ENCODE data around the gene FARS2.
A peak's percentile ranks its signal among the peaks of the same experiment; 100 is the strongest.

Gene FARS2

GRCh38 chr6:5464099-5464885 lies 203.0 kb downstream of the FARS2 start:
- Histone ChIP-seq H3K18ac (ENCODE audit: low read length) (no peak overlapping the region), H3K79me1 (ENCODE audit: low read length) (no peaks in the 10 kb centered on the region), H4K8ac (ENCODE audit: low read depth, low read length) (no peak overlapping the region), H3K36me3 (ENCODE audit: control insufficient read depth, insufficient read depth, low read length) (no peaks in the 10 kb centered on the region), H3K4me1 (ENCODE audit: control insufficient read depth, low read depth, low read length) (peaks cover 4% of the 10 kb centered on the region), H2AK5ac (ENCODE audit: low read length) (no peak overlapping the region), H2BK120ac (ENCODE audit: low read depth, low read length) (no peak overlapping the region), H3K27me3 (ENCODE audit: insufficient read depth, low read length, poor library complexity) (no peaks in the 10 kb centered on the region), H3K56ac (ENCODE audit: low read length) (no peak overlapping the region), H3K9ac (ENCODE audit: low read length) (no peak overlapping the region), H4K5ac (ENCODE audit: low read length) (no peak overlapping the region), H3K4me2 (ENCODE audit: low read length) (no peak overlapping the region), H3K4me3 (ENCODE audit: low read length) (no peak overlapping the region), H3K79me2 (ENCODE audit: control insufficient read depth, insufficient read depth, low read length) (no peaks in the 10 kb centered on the region), H2BK5ac (ENCODE audit: low read length) (no peak overlapping the region), H3K23ac (ENCODE audit: low read length) (no peak overlapping the region), H2BK15ac (replicated peaks; ENCODE audit: low read depth) (no peak overlapping the region), H3K4ac (ENCODE audit: low read depth, low read length) (no peak overlapping the region), H3K27ac (ENCODE audit: low read depth, low read length) (no peak overlapping the region)
- no CpG with 5 or more reads among the region's 6 CpGs for WGBS (ENCODE audit: extremely low coverage, insufficient coverage, low lambda C conversion rate)
- no peak for DNase-seq

GRCh38 chr6:5466281-5467136 lies 205.2 kb downstream of the FARS2 start:
- H2BK5ac ChIP-seq (ENCODE audit: low read length), result no peak overlapping the region
- peak; percentile 51 for DNase-seq
- WGBS (ENCODE audit: extremely low coverage, insufficient coverage, low lambda C conversion rate), result no CpG with 5 or more reads among the region's 5 CpGs
- H4K5ac ChIP-seq (ENCODE audit: low read length), result no peak overlapping the region
- no peak overlapping the region for H3K4ac ChIP-seq (ENCODE audit: low read depth, low read length)
- H3K4me3 ChIP-seq (ENCODE audit: low read length), result no peak overlapping the region
- no peak overlapping the region for H3K18ac ChIP-seq (ENCODE audit: low read length)
- no peak overlapping the region for H2BK15ac ChIP-seq (replicated peaks; ENCODE audit: low read depth)
- no peak overlapping the region for H2BK120ac ChIP-seq (ENCODE audit: low read depth, low read length)
- H3K27me3 ChIP-seq (ENCODE audit: insufficient read depth, low read length, poor library complexity), result no peaks in the 10 kb centered on the region
- no peaks in the 10 kb centered on the region for H3K79me1 ChIP-seq (ENCODE audit: low read length)
- no peak overlapping the region for H3K23ac ChIP-seq (ENCODE audit: low read length)
- H3K4me1 ChIP-seq (ENCODE audit: control insufficient read depth, low read depth, low read length), result peaks cover 5% of the 10 kb centered on the region
- H4K8ac ChIP-seq (ENCODE audit: low read depth, low read length), result no peak overlapping the region
- H3K36me3 ChIP-seq (ENCODE audit: control insufficient read depth, insufficient read depth, low read length), result no peaks in the 10 kb centered on the region
- H3K56ac ChIP-seq (ENCODE audit: low read length), result no peak overlapping the region
- no peak overlapping the region for H2AK5ac ChIP-seq (ENCODE audit: low read length)
- no peak overlapping the region for H3K9ac ChIP-seq (ENCODE audit: low read length)
- H3K27ac ChIP-seq (ENCODE audit: low read depth, low read length), result no peak overlapping the region
- no peak overlapping the region for H3K4me2 ChIP-seq (ENCODE audit: low read length)
- H3K79me2 ChIP-seq (ENCODE audit: control insufficient read depth, insufficient read depth, low read length), result no peaks in the 10 kb centered on the region

GRCh38 chr6:5468586-5468985 lies 207.3 kb downstream of the FARS2 start:
- Histone ChIP-seq H3K27ac (ENCODE audit: low read depth, low read length) (no peak overlapping the region), H3K56ac (ENCODE audit: low read length) (no peak overlapping the region), H3K4ac (ENCODE audit: low read depth, low read length) (no peak overlapping the region), H3K4me3 (ENCODE audit: low read length) (no peak overlapping the region), H3K36me3 (ENCODE audit: control insufficient read depth, insufficient read depth, low read length) (no peaks in the 10 kb centered on the region), H3K23ac (ENCODE audit: low read length) (no peak overlapping the region), H3K9ac (ENCODE audit: low read length) (no peak overlapping the region), H3K4me2 (ENCODE audit: low read length) (no peak overlapping the region), H3K27me3 (ENCODE audit: insufficient read depth, low read length, poor library complexity) (no peaks in the 10 kb centered on the region), H3K18ac (ENCODE audit: low read length) (no peak overlapping the region), H3K4me1 (ENCODE audit: control insufficient read depth, low read depth, low read length) (peaks cover 5% of the 10 kb centered on the region), H2AK5ac (ENCODE audit: low read length) (no peak overlapping the region), H2BK120ac (ENCODE audit: low read depth, low read length) (no peak overlapping the region), H2BK15ac (replicated peaks; ENCODE audit: low read depth) (no peak overlapping the region), H3K79me1 (ENCODE audit: low read length) (no peaks in the 10 kb centered on the region), H4K8ac (ENCODE audit: low read depth, low read length) (no peak overlapping the region), H3K79me2 (ENCODE audit: control insufficient read depth, insufficient read depth, low read length) (no peaks in the 10 kb centered on the region), H4K5ac (ENCODE audit: low read length) (no peak overlapping the region), H2BK5ac (ENCODE audit: low read length) (no peak overlapping the region)
- DNase-seq, result no peak
- WGBS (ENCODE audit: extremely low coverage, insufficient coverage, low lambda C conversion rate), result no CpG with 5 or more reads among the region's 4 CpGs

- no peak overlapping the region for H3K9ac ChIP-seq (ENCODE audit: low read length)
- H3K36me3 ChIP-seq (ENCODE audit: control insufficient read depth, insufficient read depth, low read length), result no peaks in the 10 kb centered on the region
- no peak overlapping the region for H3K27ac ChIP-seq (ENCODE audit: low read depth, low read length)
- no peak overlapping the region for H4K8ac ChIP-seq (ENCODE audit: low read depth, low read length)
- no peak overlapping the region for H3K18ac ChIP-seq (ENCODE audit: low read length)
- DNase-seq, result peak; percentile 27
- no peak overlapping the region for H3K23ac ChIP-seq (ENCODE audit: low read length)
- H3K79me1 ChIP-seq (ENCODE audit: low read length), result no peaks in the 10 kb centered on the region
- no peaks in the 10 kb centered on the region for H3K79me2 ChIP-seq (ENCODE audit: control insufficient read depth, insufficient read depth, low read length)
- H4K5ac ChIP-seq (ENCODE audit: low read length), result no peak overlapping the region
- no peak overlapping the region for H2BK15ac ChIP-seq (replicated peaks; ENCODE audit: low read depth)
- H3K27me3 ChIP-seq (ENCODE audit: insufficient read depth, low read length, poor library complexity), result no peaks in the 10 kb centered on the region
- H2BK5ac ChIP-seq (ENCODE audit: low read length), result no peak overlapping the region
- no peak overlapping the region for H2BK120ac ChIP-seq (ENCODE audit: low read depth, low read length)
- H3K4me2 ChIP-seq (ENCODE audit: low read length), result no peak overlapping the region
- H3K56ac ChIP-seq (ENCODE audit: low read length), result no peak overlapping the region
- H2AK5ac ChIP-seq (ENCODE audit: low read length), result no peak overlapping the region
- H3K4ac ChIP-seq (ENCODE audit: low read depth, low read length), result no peak overlapping the region
- WGBS (ENCODE audit: extremely low coverage, insufficient coverage, low lambda C conversion rate), result 100% methylated on average over 2 of the region's 14 CpGs
- no peak overlapping the region for H3K4me3 ChIP-seq (ENCODE audit: low read length)
- H3K4me1 ChIP-seq (ENCODE audit: control insufficient read depth, low read depth, low read length), result peaks cover 5% of the 10 kb centered on the region
These were observed 208.0 kb downstream of the FARS2 start for GRCh38 chr6:5469101-5469846.

- WGBS (ENCODE audit: extremely low coverage, insufficient coverage, low lambda C conversion rate), result no CpG with 5 or more reads among the region's 8 CpGs
- H3K4me3 ChIP-seq (ENCODE audit: low read length), result no peak overlapping the region
- no peak overlapping the region for H4K8ac ChIP-seq (ENCODE audit: low read depth, low read length)
- DNase-seq, result peak; percentile 65
- H3K18ac ChIP-seq (ENCODE audit: low read length), result no peak overlapping the region
- no peaks in the 10 kb centered on the region for H3K36me3 ChIP-seq (ENCODE audit: control insufficient read depth, insufficient read depth, low read length)
- no peaks in the 10 kb centered on the region for H3K27me3 ChIP-seq (ENCODE audit: insufficient read depth, low read length, poor library complexity)
- no peaks in the 10 kb centered on the region for H3K79me2 ChIP-seq (ENCODE audit: control insufficient read depth, insufficient read depth, low read length)
- no peak overlapping the region for H2BK5ac ChIP-seq (ENCODE audit: low read length)
- no peaks in the 10 kb centered on the region for H3K79me1 ChIP-seq (ENCODE audit: low read length)
- H2AK5ac ChIP-seq (ENCODE audit: low read length), result no peak overlapping the region
- H3K4me1 ChIP-seq (ENCODE audit: control insufficient read depth, low read depth, low read length), result peaks cover 5% of the 10 kb centered on the region
- H3K4ac ChIP-seq (ENCODE audit: low read depth, low read length), result no peak overlapping the region
- H3K27ac ChIP-seq (ENCODE audit: low read depth, low read length), result no peak overlapping the region
- no peak overlapping the region for H2BK15ac ChIP-seq (replicated peaks; ENCODE audit: low read depth)
- no peak overlapping the region for H4K5ac ChIP-seq (ENCODE audit: low read length)
- H2BK120ac ChIP-seq (ENCODE audit: low read depth, low read length), result no peak overlapping the region
- H3K56ac ChIP-seq (ENCODE audit: low read length), result no peak overlapping the region
- H3K9ac ChIP-seq (ENCODE audit: low read length), result no peak overlapping the region
- no peak overlapping the region for H3K4me2 ChIP-seq (ENCODE audit: low read length)
- H3K23ac ChIP-seq (ENCODE audit: low read length), result no peak overlapping the region
These were observed 209.7 kb downstream of the FARS2 start for GRCh38 chr6:5471044-5471443.

Data from mesendoderm (in vitro differentiated cells).